HEK293T (cell line): ENCODE data around the gene FHL3.

ENCODE experiments used
- ARNT ChIP-seq: fragments of 450-650 bp; IDR thresholded peaks from 2 replicates; pipeline ENCODE4 v1.6.1; 2017; ENCODE audit warnings: mild to moderate bottlenecking
- BHLHE40 ChIP-seq: fragments of 450-650 bp; IDR thresholded peaks from 2 replicates; pipeline ENCODE4 v1.6.1; 2016; ENCODE audit warnings: mild to moderate bottlenecking, moderate library complexity, borderline replicate concordance
- ELF4 ChIP-seq: fragments of 450-650 bp; IDR thresholded peaks from 2 replicates; pipeline ENCODE4 v1.6.1; 2017; ENCODE audit warnings: antibody characterized with exemption
- FOXA1 ChIP-seq: fragments of 450-650 bp; IDR thresholded peaks from 2 replicates; pipeline ENCODE4 v1.6.1; 2016; ENCODE audit warnings: mild to moderate bottlenecking
- FOXK2 ChIP-seq: fragments of 450-650 bp; IDR thresholded peaks from 2 replicates; pipeline ENCODE4 v1.6.1; 2016; ENCODE audit warnings: mild to moderate bottlenecking
- FOXM1 ChIP-seq: fragments of 450-650 bp; IDR thresholded peaks from 2 replicates; pipeline ENCODE4 v1.6.1; 2017; ENCODE audit warnings: mild to moderate bottlenecking, borderline replicate concordance
- L3MBTL2 ChIP-seq: fragments of 450-650 bp; conservative IDR thresholded peaks from 2 replicates; pipeline ENCODE4 v1.6.1; 2016; ENCODE audit warnings: mild to moderate bottlenecking
- LEF1 ChIP-seq: fragments of 450-650 bp; IDR thresholded peaks from 2 replicates; pipeline ENCODE4 v1.6.1; 2017; ENCODE audit warnings: mild to moderate bottlenecking, borderline replicate concordance
- NFRKB ChIP-seq: fragments of 450-650 bp; IDR thresholded peaks from 2 replicates; pipeline ENCODE4 v1.6.1; 2016; ENCODE audit warnings: mild to moderate bottlenecking, moderate library complexity
- SP1 ChIP-seq: fragments of 450-650 bp; IDR thresholded peaks from 2 replicates; pipeline ENCODE4 v1.6.1; 2017
- SUZ12 ChIP-seq: fragments of 450-650 bp; IDR thresholded peaks from 2 replicates; pipeline ENCODE4 v1.6.1; 2016; ENCODE audit warnings: mild to moderate bottlenecking
- TARDBP ChIP-seq: fragments of 450-650 bp; IDR thresholded peaks from 2 replicates; pipeline ENCODE4 v1.6.1; 2016
- TF ChIP-seq, protein P1 (sequence below): fragments of 450-650 bp; IDR thresholded peaks from 2 replicates; pipeline ENCODE4 v1.6.1; 2016

DNA sequence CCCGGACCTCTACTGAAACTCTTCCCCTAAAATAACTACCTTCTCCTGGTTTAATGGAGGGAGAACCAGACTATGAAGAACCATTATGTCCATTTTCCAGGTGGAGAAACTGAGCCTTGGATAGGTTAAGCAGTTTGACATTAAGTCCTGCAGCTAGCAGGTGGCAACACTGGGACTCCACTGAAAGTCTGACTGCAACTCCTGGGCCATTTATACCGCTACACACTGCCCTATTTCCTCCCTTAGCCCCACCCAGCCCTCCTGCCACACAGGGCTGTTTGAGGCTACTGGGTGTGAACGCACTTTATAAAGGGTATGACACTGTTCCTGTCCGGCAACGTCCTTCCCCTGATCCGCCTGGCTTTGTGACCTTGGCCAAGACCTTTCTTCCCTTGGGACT is 58.0 kb downstream of the FHL3 start:
- no peak for TF ChIP-seq BHLHE40
- TF ChIP-seq L3MBTL2, result no peak
- TF ChIP-seq SUZ12, result no peak
- no peak for TF ChIP-seq FOXM1
- TF ChIP-seq SP1, result no peak
- TF ChIP-seq FOXK2, result no peak
- TF ChIP-seq LEF1, result no peak
- TF ChIP-seq ELF4, result no peak
- no peak for TF ChIP-seq TARDBP
- TF ChIP-seq, protein P1, sequence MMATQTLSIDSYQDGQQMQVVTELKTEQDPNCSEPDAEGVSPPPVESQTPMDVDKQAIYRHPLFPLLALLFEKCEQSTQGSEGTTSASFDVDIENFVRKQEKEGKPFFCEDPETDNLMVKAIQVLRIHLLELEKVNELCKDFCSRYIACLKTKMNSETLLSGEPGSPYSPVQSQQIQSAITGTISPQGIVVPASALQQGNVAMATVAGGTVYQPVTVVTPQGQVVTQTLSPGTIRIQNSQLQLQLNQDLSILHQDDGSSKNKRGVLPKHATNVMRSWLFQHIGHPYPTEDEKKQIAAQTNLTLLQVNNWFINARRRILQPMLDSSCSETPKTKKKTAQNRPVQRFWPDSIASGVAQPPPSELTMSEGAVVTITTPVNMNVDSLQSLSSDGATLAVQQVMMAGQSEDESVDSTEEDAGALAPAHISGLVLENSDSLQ, result no peak
- no peak for TF ChIP-seq ARNT
- no peak for TF ChIP-seq FOXA1
- no peak for TF ChIP-seq NFRKB
